Stomach (tissue), 4 donors: ENCODE results near the gene ANTXR1.

ENCODE experiments used
- EP300 ChIP-seq: sonication (generic); formaldehyde crosslinking; IDR thresholded peaks from one replicate; pipeline ENCODE4 v1.6.1; 2017; ENCODE audit warnings: antibody characterized with exemption
- POLR2A ChIP-seq, 4 donors: fragments of 450-650 bp; IDR thresholded peaks; one replicate each; pipeline ENCODE4 v1.6.1; 2016; ENCODE audit warnings: antibody characterized with exemption in 4 of 4, control low read depth in 2 of 4, mild to moderate bottlenecking in 1 of 4, moderate library complexity in 1 of 4
- TF ChIP-seq, protein P1 (sequence below), 7 experiments: fragments of 450-650 bp in 4 of 7; fragments of 200-600 bp in 3 of 7; sonication (generic) in 3 of 7; IDR thresholded peaks; one replicate each; pipeline ENCODE4 v1.5.1; 2016 to 2019; ENCODE audit warnings: antibody characterized with exemption in 7 of 7, control low read depth in 2 of 7, mild to moderate bottlenecking in 1 of 7

DNA sequence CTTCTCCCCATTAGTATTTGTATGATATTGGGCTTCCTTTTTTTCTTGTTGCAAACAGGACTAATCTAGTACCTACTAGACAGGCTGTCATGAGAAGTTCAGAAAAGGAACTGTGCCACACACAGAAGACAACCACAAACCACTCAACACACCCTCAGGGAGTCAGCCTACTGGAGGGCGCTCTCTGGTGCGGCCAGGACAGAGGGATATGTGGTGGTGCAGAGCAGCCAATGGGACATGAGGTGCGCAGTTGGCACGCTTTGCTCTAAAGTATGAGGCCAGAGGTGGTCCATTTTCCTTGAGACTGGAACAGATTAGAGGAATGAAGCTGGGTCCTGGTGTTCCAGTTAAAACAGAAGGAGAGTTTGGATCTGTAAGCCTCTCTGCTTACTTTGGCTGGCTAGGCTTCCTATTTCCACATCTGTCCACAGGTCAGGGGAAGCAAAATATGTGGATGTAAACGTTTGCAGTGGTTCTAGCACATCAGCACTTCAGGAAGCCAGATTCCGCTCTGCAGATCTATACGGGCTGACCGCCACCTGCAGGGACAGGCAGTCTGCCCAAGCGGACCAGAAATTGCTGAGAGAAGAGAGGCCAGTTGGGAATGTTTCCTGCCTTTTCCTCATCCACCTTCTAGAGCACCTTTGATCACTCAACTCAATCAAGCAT lies 260.0 kb downstream of the ANTXR1 start:
- TF ChIP-seq EP300 (no peak), POLR2A (IDR thresholded peaks at IDR 0.05) (no peak)
- TF ChIP-seq, protein P1, sequence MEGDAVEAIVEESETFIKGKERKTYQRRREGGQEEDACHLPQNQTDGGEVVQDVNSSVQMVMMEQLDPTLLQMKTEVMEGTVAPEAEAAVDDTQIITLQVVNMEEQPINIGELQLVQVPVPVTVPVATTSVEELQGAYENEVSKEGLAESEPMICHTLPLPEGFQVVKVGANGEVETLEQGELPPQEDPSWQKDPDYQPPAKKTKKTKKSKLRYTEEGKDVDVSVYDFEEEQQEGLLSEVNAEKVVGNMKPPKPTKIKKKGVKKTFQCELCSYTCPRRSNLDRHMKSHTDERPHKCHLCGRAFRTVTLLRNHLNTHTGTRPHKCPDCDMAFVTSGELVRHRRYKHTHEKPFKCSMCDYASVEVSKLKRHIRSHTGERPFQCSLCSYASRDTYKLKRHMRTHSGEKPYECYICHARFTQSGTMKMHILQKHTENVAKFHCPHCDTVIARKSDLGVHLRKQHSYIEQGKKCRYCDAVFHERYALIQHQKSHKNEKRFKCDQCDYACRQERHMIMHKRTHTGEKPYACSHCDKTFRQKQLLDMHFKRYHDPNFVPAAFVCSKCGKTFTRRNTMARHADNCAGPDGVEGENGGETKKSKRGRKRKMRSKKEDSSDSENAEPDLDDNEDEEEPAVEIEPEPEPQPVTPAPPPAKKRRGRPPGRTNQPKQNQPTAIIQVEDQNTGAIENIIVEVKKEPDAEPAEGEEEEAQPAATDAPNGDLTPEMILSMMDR (IDR thresholded peaks at IDR 0.05): no peak
